A673 (cell line): ENCODE results near the gene CWC27. TPM values are rescaled to one million over a fixed set of nuclear protein-coding genes. Genes with fewer than 3 reads are reported as not detected.

Source experiments
- BruUV-seq: library from RNA; stranded (reverse); fragments of 400-500 nt; replicated peaks from 2 replicates; lab custom pipeline; 2021; lab: Mats Ljungman, UMichigan
- CTCF ChIA-PET: fragments of 300-600 bp; sonication (Branson Sonifier 250); formaldehyde crosslinking; loops from one replicate; lab custom pipeline; 2022; ENCODE audit warnings: antibody characterized with exemption; lab: Charles Lee
- POLR2A ChIA-PET: fragments of 300-600 bp; sonication (Branson Sonifier 250); formaldehyde crosslinking; loops from one replicate; lab custom pipeline; 2022; ENCODE audit warnings: antibody characterized with exemption; ENCODE audit not compliant: low non-redundant PET; lab: Charles Lee
- DNase-seq: peaks from one replicate; pipeline ENCODE4 v3.0.0-alpha.2; 2015; ENCODE audit warnings: low spot score
- H3K27ac ChIP-seq: fragments of 200-600 bp; sonication (generic); 2 replicates; pipeline ENCODE4 v1.5.1; 2016; ENCODE audit warnings: mixed run types, low read depth, mild to moderate bottlenecking, mixed read lengths, antibody characterized with exemption, low read length; ENCODE audit not compliant: poor library complexity, severe bottlenecking
- H3K27me3 ChIP-seq: fragments of 200-600 bp; sonication (generic); replicated peaks from 2 replicates; pipeline ENCODE4 v1.6.1; 2017; ENCODE audit warnings: mixed run types, low read depth, mild to moderate bottlenecking, mixed read lengths, antibody characterized with exemption, low read length; ENCODE audit not compliant: insufficient read depth, poor library complexity
- H3K36me3 ChIP-seq: fragments of 200-600 bp; sonication (generic); 2 replicates; pipeline ENCODE4 v1.6.1; 2016; ENCODE audit warnings: mixed run types, mild to moderate bottlenecking, mixed read lengths, antibody characterized with exemption, low read length; ENCODE audit not compliant: insufficient read depth, poor library complexity, severe bottlenecking
- H3K4me1 ChIP-seq: fragments of 200-600 bp; sonication (generic); 2 replicates; pipeline ENCODE4 v1.6.1; 2017; ENCODE audit warnings: mixed run types, mild to moderate bottlenecking, mixed read lengths, antibody characterized with exemption, low read length; ENCODE audit not compliant: insufficient read depth, poor library complexity, severe bottlenecking
- H3K4me3 ChIP-seq: fragments of 200-600 bp; sonication (generic); 2 replicates; pipeline ENCODE4 v1.5.1; 2016; ENCODE audit warnings: low read depth, mixed run types, mild to moderate bottlenecking, mixed read lengths, low read length; ENCODE audit not compliant: poor library complexity, severe bottlenecking
- H3K9me3 ChIP-seq: fragments of 200-600 bp; sonication (generic); 2 replicates; pipeline ENCODE4 v1.6.1; 2016; ENCODE audit warnings: mixed run types, low read depth, mild to moderate bottlenecking, mixed read lengths, antibody characterized with exemption, low read length; ENCODE audit not compliant: poor library complexity, severe bottlenecking
- EZH2 ChIP-seq: fragments of 200-600 bp; sonication (generic); IDR thresholded peaks from 2 replicates; pipeline ENCODE4 v1.6.1; 2017; ENCODE audit warnings: borderline replicate concordance, low read depth, mild to moderate bottlenecking, mixed read lengths, antibody characterized with exemption, low read length; ENCODE audit not compliant: poor library complexity, severe bottlenecking
- intact Hi-C: fragments of 100-400 bp; cut with micrococcal nuclease; formaldehyde crosslinking; loops from one replicate; pipeline ENCODE4 v1.10.0; 2022; ENCODE audit not compliant: unreplicated experiment
- total RNA-seq: library from RNA; stranded (reverse); gene quantifications from 2 replicates; pipeline ENCODE4 v1.2.3, GENCODE V29; 2021
- TF ChIP-seq, protein P1 (sequence below): fragments of 300-800, 200-600 bp; sonication (generic); conservative IDR thresholded peaks from 2 replicates; pipeline ENCODE4 v1.5.1; 2017; ENCODE audit warnings: low read depth, mild to moderate bottlenecking, antibody characterized with exemption, low read length, moderate library complexity, mixed read lengths

The CWC27 gene
- total RNA-seq, 1 experiment from 2014 or later: 38.0 TPM

DNA sequence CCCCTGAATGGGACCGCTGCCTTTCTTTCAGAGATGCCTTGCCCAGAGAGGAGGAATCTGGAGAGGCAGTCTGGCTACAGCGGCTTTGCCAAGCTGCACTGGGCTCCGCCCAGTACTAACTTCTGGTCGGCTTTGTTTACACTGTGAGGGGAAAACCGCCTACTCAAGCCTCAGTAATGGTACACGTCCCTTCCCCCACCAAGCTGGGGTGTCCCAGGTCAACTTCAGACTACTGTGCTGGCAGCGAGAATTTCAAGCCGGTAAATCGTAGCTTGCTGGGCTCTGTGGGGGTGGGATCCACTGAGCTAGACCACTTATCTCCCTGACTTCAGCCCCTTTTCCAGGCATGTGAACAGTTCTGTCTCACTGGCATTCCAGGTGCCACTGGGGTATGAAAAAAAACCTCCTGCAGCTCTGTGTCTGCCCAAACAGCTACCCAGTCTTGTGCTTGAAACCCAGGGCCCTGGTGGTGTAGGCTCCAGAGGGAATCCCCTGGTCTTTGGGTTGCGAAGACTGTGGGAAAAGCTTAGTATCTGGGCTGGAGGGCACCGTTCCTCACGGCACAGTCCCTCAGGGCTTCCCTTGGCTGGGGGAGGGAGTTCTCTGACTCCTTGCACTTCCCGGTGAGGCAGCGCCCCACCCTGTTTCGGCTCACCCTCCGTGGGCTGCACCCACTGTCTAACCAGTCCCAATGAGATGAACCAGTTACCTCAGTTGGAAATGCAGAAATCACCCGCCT, 171.2 kb downstream of the CWC27 start:
- BruUV-seq: no TSS peak
- CTCF ChIA-PET: interaction anchor here (0.7 kb wide), 1 partner anchor 89 kb away, joined by 5 read pairs; no protein-coding TSS in a partner anchor
- POLR2A ChIA-PET: interaction anchor here (0.6 kb wide), 1 partner anchor 21 kb away, joined by 4 read pairs; no protein-coding TSS in a partner anchor
- TF ChIP-seq, protein P1, sequence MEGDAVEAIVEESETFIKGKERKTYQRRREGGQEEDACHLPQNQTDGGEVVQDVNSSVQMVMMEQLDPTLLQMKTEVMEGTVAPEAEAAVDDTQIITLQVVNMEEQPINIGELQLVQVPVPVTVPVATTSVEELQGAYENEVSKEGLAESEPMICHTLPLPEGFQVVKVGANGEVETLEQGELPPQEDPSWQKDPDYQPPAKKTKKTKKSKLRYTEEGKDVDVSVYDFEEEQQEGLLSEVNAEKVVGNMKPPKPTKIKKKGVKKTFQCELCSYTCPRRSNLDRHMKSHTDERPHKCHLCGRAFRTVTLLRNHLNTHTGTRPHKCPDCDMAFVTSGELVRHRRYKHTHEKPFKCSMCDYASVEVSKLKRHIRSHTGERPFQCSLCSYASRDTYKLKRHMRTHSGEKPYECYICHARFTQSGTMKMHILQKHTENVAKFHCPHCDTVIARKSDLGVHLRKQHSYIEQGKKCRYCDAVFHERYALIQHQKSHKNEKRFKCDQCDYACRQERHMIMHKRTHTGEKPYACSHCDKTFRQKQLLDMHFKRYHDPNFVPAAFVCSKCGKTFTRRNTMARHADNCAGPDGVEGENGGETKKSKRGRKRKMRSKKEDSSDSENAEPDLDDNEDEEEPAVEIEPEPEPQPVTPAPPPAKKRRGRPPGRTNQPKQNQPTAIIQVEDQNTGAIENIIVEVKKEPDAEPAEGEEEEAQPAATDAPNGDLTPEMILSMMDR: no peak
- no peak for TF ChIP-seq EZH2
- intact Hi-C loops: no loop called here
- no peak overlapping the region for H3K27ac ChIP-seq
- H3K9me3 ChIP-seq: no peaks in the 10 kb centered on the region
- DNase-seq: no peak
- no peaks in the 10 kb centered on the region for H3K36me3 ChIP-seq
- H3K4me1 ChIP-seq: no peaks in the 10 kb centered on the region
- no peak overlapping the region for H3K4me3 ChIP-seq
- no peaks in the 10 kb centered on the region for H3K27me3 ChIP-seq

GRCh38 chr5:64942460-64942859, 173.7 kb downstream of the CWC27 start:
- no TSS peak for BruUV-seq
- Histone ChIP-seq H3K4me1 (no peaks in the 10 kb centered on the region), H3K27ac (no peak overlapping the region), H3K4me3 (no peak overlapping the region), H3K36me3 (no peaks in the 10 kb centered on the region), H3K27me3 (no peaks in the 10 kb centered on the region), H3K9me3 (no peaks in the 10 kb centered on the region)
- TF ChIP-seq, protein P1: no peak
- TF ChIP-seq EZH2: no peak
- ChIA-PET CTCF (no interaction called here), POLR2A (no interaction called here)
- no peak for DNase-seq
- intact Hi-C loops: no loop called here

DNA sequence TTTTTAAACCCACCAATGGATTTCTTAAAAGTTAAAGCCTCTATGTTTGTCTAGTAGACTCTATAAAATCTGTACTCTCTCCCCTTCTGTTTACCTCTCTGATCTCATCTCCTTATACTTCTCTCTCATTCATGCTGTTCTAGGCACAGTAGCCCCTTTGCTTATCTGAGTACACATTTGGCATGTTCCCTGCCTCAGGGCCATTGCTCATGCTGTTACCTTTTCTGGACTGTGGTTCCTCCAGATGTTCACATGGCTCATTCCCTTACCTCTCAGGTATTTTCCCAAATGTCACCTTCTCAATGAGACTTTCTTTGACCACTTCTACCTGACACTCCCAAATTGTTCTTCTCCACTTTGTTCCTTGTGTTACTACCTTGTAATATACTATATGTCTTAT, 176.1 kb downstream of the CWC27 start:
- no peak for TF ChIP-seq EZH2
- TF ChIP-seq, protein P1: no peak
- ChIA-PET POLR2A (no interaction called here), CTCF (no interaction called here)
- BruUV-seq: no TSS peak
- Histone ChIP-seq H3K27me3 (no peaks in the 10 kb centered on the region), H3K4me3 (no peak overlapping the region), H3K9me3 (no peaks in the 10 kb centered on the region), H3K4me1 (peaks cover 14% of the 10 kb centered on the region), H3K36me3 (no peaks in the 10 kb centered on the region), H3K27ac (no peak overlapping the region)
- no peak for DNase-seq
- intact Hi-C loops: no loop called here
